ENCODE measurements around the gene PRAC1.

DNA sequence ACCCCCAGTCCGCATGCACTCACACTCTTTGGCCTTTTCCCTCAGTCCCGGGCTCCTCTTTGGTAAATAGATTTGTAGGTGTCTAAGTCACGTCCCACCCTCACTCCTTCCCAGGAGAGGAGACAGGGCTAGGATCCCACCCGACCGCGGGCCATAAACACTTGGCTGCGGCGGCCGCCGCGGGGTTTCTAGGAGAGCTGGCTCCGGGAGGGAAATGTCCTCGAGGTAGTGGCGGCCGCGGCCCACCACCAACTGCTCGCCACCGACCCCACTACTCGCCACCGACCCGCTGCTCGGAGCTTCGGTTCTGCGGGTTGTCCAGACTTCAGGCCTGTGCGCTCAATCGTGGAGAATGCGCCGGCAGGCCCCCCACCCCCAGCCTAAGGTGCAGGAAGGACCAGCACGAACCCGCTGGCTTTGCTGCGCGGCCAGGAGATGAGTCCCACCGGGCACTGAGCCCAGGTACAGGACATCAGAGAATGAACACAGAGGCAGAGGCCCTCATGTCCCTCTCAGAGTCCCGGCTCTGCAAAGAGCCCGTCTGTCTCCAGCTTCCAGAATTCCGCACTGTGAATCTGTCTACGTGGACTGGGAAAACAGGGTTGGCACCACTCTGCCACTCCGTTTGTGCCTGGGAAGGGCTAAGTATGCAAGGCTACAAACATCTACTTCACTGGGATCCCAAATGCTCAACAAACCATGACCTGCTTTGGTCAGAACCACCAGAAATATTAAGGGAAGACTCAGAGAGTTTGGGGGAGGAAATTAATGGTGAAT, 3.2 kb upstream of the PRAC1 start:
- TF ChIP-seq, protein P1, sequence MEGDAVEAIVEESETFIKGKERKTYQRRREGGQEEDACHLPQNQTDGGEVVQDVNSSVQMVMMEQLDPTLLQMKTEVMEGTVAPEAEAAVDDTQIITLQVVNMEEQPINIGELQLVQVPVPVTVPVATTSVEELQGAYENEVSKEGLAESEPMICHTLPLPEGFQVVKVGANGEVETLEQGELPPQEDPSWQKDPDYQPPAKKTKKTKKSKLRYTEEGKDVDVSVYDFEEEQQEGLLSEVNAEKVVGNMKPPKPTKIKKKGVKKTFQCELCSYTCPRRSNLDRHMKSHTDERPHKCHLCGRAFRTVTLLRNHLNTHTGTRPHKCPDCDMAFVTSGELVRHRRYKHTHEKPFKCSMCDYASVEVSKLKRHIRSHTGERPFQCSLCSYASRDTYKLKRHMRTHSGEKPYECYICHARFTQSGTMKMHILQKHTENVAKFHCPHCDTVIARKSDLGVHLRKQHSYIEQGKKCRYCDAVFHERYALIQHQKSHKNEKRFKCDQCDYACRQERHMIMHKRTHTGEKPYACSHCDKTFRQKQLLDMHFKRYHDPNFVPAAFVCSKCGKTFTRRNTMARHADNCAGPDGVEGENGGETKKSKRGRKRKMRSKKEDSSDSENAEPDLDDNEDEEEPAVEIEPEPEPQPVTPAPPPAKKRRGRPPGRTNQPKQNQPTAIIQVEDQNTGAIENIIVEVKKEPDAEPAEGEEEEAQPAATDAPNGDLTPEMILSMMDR (IDR thresholded peaks at IDR 0.05): no peak
- TF ChIP-seq POLR2A (IDR thresholded peaks at IDR 0.05): no peak
- TF ChIP-seq EP300 (IDR thresholded peaks at IDR 0.05): no peak
- no peak for TF ChIP-seq POLR2AphosphoS5 (IDR thresholded peaks at IDR 0.05)

Data from stomach (tissue), 4 donors.